ENCODE data around the gene PNPO. TPM values are rescaled to one million over a fixed set of nuclear protein-coding genes. Genes with fewer than 3 reads are reported as not detected.

The PNPO gene
- total and polyA plus RNA-seq, 2 of the 13 experiments (the other 11 are each of a cell fraction or from before 2014, with no cell fraction given): 47.9 to 63.3 TPM

DNA sequence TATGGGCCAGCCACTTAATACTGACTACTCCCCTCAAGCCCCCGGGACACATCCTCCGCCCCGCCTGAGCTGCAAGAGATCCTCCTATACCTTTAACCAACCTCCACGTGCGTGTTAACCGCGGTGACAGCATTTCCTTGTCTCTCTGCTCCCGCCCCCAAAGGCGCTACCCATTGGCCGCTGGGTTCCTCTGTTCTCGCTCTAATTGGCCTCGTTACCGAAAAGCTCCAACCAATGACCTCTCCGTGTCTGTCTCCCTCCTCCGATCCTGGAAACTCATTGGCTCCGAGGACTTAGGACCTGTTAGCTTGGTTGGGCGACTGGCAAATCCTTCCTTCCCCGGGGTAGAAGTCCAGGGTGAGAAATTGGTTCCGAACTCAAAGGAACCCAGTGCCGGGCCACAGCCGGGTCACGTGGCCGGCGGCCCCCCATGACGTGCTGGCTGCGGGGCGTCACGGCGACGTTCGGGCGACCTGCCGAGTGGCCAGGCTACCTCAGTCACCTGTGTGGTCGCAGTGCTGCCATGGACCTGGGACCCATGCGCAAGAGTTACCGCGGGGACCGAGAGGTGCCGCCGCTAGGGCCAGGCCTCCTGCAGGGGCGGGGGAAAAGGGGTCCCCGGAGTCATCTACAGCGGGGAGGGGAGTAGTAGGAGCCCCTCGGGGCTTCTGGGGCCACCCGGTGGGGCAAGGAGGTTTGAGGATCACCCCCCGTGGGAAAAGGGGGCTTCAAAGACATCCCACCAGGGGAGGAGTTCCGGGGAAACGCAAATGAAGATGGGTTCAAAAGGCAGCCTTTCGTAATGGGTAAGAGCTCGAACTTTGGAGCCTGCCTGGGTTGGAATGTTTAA is at the start of gene PNPO (continued):
- TF ChIP-seq, protein P1, sequence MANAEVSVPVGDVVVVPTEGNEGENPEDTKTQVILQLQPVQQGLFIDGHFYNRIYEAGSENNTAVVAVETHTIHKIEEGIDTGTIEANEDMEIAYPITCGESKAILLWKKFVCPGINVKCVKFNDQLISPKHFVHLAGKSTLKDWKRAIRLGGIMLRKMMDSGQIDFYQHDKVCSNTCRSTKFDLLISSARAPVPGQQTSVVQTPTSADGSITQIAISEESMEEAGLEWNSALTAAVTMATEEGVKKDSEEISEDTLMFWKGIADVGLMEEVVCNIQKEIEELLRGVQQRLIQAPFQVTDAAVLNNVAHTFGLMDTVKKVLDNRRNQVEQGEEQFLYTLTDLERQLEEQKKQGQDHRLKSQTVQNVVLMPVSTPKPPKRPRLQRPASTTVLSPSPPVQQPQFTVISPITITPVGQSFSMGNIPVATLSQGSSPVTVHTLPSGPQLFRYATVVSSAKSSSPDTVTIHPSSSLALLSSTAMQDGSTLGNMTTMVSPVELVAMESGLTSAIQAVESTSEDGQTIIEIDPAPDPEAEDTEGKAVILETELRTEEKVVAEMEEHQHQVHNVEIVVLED (CRISPR knock-in tag; IDR thresholded peaks at IDR 0.05; ENCODE audit: borderline replicate concordance): peak; percentile 87
- peak; percentile 81; the same call in 1 of the 2 replicates for TF ChIP-seq ZNF30 (CRISPR knock-in tag; IDR thresholded peaks at IDR 0.05)
- TF ChIP-seq ZNF839 (CRISPR knock-in tag; IDR thresholded peaks at IDR 0.05; ENCODE audit: borderline replicate concordance): no peak
- TF ChIP-seq, protein P2, sequence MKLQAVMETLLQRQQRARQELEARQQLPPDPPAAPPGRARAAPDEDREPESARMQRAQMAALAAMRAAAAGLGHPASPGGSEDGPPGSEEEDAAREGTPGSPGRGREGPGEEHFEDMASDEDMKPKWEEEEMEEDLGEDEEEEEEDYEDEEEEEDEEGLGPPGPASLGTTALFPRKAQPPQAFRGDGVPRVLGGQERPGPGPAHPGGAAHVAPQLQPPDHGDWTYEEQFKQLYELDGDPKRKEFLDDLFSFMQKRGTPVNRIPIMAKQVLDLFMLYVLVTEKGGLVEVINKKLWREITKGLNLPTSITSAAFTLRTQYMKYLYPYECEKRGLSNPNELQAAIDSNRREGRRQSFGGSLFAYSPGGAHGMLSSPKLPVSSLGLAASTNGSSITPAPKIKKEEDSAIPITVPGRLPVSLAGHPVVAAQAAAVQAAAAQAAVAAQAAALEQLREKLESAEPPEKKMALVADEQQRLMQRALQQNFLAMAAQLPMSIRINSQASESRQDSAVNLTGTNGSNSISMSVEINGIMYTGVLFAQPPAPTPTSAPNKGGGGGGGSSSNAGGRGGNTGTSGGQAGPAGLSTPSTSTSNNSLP (IDR thresholded peaks at IDR 0.05; ENCODE audit: low read depth, low read length): no peak
- peak; percentile 86 for TF ChIP-seq RBM39 (IDR thresholded peaks at IDR 0.05; ENCODE audit: low read depth, low read length, poor library complexity, severe bottlenecking)
- TF ChIP-seq, protein P3, sequence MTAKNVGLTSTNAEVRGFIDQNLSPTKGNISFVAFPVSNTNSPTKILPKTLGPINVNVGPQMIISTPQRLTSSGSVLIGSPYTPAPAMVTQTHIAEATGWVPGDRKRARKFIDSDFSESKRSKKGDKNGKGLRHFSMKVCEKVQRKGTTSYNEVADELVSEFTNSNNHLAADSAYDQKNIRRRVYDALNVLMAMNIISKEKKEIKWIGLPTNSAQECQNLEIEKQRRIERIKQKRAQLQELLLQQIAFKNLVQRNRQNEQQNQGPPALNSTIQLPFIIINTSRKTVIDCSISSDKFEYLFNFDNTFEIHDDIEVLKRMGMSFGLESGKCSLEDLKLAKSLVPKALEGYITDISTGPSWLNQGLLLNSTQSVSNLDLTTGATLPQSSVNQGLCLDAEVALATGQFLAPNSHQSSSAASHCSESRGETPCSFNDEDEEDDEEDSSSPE (CRISPR knock-in tag; IDR thresholded peaks at IDR 0.05): peak; percentile 98
- TF ChIP-seq ISX (CRISPR knock-in tag; conservative IDR thresholded peaks at IDR 0.05): peak; percentile 89
- peak; percentile 15; the same call in 1 of the 2 replicates for TF ChIP-seq ZNF782 (CRISPR knock-in tag; IDR thresholded peaks at IDR 0.05; ENCODE audit: borderline replicate concordance)
- peak; percentile 39; the same call in 1 of the 2 replicates for TF ChIP-seq ZBTB3 (CRISPR knock-in tag; IDR thresholded peaks at IDR 0.05; ENCODE audit: borderline replicate concordance, low read depth)
- no peak for TF ChIP-seq KLF11 (CRISPR knock-in tag; IDR thresholded peaks at IDR 0.05)
- no peak for TF ChIP-seq SRF (IDR thresholded peaks at IDR 0.05; ENCODE audit: low read depth, low read length)
- peak; percentile 12; the same call in 1 of the 2 replicates for TF ChIP-seq CHD2 (IDR thresholded peaks at IDR 0.05; ENCODE audit: low read depth, low read length)
- TF ChIP-seq, protein P4, sequence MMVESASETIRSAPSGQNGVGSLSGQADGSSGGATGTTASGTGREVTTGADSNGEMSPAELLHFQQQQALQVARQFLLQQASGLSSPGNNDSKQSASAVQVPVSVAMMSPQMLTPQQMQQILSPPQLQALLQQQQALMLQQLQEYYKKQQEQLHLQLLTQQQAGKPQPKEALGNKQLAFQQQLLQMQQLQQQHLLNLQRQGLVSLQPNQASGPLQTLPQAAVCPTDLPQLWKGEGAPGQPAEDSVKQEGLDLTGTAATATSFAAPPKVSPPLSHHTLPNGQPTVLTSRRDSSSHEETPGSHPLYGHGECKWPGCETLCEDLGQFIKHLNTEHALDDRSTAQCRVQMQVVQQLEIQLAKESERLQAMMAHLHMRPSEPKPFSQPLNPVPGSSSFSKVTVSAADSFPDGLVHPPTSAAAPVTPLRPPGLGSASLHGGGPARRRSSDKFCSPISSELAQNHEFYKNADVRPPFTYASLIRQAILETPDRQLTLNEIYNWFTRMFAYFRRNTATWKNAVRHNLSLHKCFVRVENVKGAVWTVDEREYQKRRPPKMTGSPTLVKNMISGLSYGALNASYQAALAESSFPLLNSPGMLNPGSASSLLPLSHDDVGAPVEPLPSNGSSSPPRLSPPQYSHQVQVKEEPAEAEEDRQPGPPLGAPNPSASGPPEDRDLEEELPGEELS (CRISPR knock-in tag; IDR thresholded peaks at IDR 0.05): peak; percentile 70
- TF ChIP-seq JDP2 (CRISPR knock-in tag; IDR thresholded peaks at IDR 0.05; ENCODE audit: borderline replicate concordance): peak; percentile 18; the same call in 1 of the 2 replicates
- TF ChIP-seq ZNF678 (CRISPR knock-in tag; IDR thresholded peaks at IDR 0.05): no peak
- TF ChIP-seq ZNF138 (CRISPR knock-in tag; IDR thresholded peaks at IDR 0.05; ENCODE audit: low read depth): peak; percentile 48; the same call in 1 of the 2 replicates
- no peak for TF ChIP-seq MTF2 (CRISPR knock-in tag; IDR thresholded peaks at IDR 0.05; ENCODE audit: borderline replicate concordance)
- TF ChIP-seq, protein P5, sequence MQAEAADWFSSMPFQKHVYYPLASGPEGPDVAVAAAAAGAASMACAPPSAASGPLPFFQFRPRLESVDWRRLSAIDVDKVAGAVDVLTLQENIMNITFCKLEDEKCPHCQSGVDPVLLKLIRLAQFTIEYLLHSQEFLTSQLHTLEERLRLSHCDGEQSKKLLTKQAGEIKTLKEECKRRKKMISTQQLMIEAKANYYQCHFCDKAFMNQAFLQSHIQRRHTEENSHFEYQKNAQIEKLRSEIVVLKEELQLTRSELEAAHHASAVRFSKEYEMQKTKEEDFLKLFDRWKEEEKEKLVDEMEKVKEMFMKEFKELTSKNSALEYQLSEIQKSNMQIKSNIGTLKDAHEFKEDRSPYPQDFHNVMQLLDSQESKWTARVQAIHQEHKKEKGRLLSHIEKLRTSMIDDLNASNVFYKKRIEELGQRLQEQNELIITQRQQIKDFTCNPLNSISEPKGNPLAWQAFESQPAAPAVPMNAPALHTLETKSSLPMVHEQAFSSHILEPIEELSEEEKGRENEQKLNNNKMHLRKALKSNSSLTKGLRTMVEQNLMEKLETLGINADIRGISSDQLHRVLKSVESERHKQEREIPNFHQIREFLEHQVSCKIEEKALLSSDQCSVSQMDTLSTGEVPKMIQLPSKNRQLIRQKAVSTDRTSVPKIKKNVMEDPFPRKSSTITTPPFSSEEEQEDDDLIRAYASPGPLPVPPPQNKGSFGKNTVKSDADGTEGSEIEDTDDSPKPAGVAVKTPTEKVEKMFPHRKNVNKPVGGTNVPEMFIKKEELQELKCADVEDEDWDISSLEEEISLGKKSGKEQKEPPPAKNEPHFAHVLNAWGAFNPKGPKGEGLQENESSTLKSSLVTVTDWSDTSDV (CRISPR knock-in tag; IDR thresholded peaks at IDR 0.05): peak; percentile 92
- no peak for TF ChIP-seq MAFK (conservative IDR thresholded peaks at IDR 0.05 in 1 of 2, IDR thresholded peaks at IDR 0.05 in 1 of 2; ENCODE audit: low read length in 2 of 2)
